HEK293 (cell line): ENCODE results near the gene ITGB1BP1.

ENCODE experiments used
- CTCF ChIA-PET: fragments of 350-600 bp; formaldehyde crosslinking; extraction: SDS; loops from one replicate; lab custom pipeline; 2021; ENCODE audit warnings: antibody characterized with exemption; lab: Yijun Ruan, JAX
- POLR2A ChIA-PET: fragments of 300-600 bp; formaldehyde crosslinking; extraction: SDS; loops from one replicate; lab custom pipeline; 2020; ENCODE audit warnings: antibody characterized with exemption, inconsistent platforms; lab: Yijun Ruan, JAX
- H3K27ac ChIP-seq: fragments of 200-500 bp; sonication (Bioruptor generic); 2 replicates; pipeline ENCODE4 v1.5.1; 2014; ENCODE audit warnings: low read depth, low read length, control low read depth, inconsistent platforms; ENCODE audit errors: extremely low read depth
- H3K36me3 ChIP-seq, 2 experiments: fragments of 200-500 bp in 1 of 2; sonication (Bioruptor generic) in 1 of 2; 1 replicate in 1 of 2; 2 replicates in 1 of 2; pipeline ENCODE4 v1.5.1; 2014 to 2017; ENCODE audit warnings: inconsistent platforms in 2 of 2, low read length in 2 of 2; ENCODE audit not compliant: control insufficient read depth in 2 of 2, insufficient read depth in 1 of 2
- H3K4me1 ChIP-seq: fragments of 200-500 bp; sonication (Bioruptor generic); 2 replicates; pipeline ENCODE4 v1.5.1; 2014; ENCODE audit warnings: mild to moderate bottlenecking, low read length, inconsistent platforms; ENCODE audit not compliant: control insufficient read depth, insufficient read depth
- H3K4me3 ChIP-seq: 2 replicates; pipeline ENCODE4 v1.5.1; 2011; ENCODE audit warnings: low read depth, mild to moderate bottlenecking, control low read depth, low read length, moderate library complexity
- H3K9me3 ChIP-seq: fragments of 200-500 bp; sonication (Bioruptor generic); 2 replicates; pipeline ENCODE4 v1.5.1; 2014; ENCODE audit warnings: low read depth, low read length, inconsistent platforms; ENCODE audit not compliant: control insufficient read depth, insufficient read depth
- BCL11A ChIP-seq: fragments of 450-650 bp; formaldehyde crosslinking; IDR thresholded peaks from 2 replicates; pipeline ENCODE4 v1.5.1; 2016; ENCODE audit warnings: low read depth, missing biosample characterization, missing genetic modification characterization
- GLI4 ChIP-seq: fragments of 450-650 bp; formaldehyde crosslinking; IDR thresholded peaks from 2 replicates; pipeline ENCODE4 v1.5.1; 2016; ENCODE audit warnings: missing biosample characterization, missing genetic modification characterization
- GLIS1 ChIP-seq: fragments of 450-650 bp; formaldehyde crosslinking; IDR thresholded peaks from 2 replicates; pipeline ENCODE4 v1.5.1; 2016; ENCODE audit warnings: missing biosample characterization, missing genetic modification characterization
- KLF1 ChIP-seq: fragments of 450-650 bp; formaldehyde crosslinking; IDR thresholded peaks from 2 replicates; pipeline ENCODE4 v1.5.1; 2016; ENCODE audit warnings: missing biosample characterization, missing genetic modification characterization
- MYNN ChIP-seq: fragments of 450-650 bp; formaldehyde crosslinking; IDR thresholded peaks from 2 replicates; pipeline ENCODE4 v1.5.1; 2016; ENCODE audit warnings: missing biosample characterization, missing genetic modification characterization, borderline replicate concordance
- WT1 ChIP-seq: fragments of 450-650 bp; formaldehyde crosslinking; IDR thresholded peaks from 2 replicates; pipeline ENCODE4 v1.5.1; 2016; ENCODE audit warnings: missing biosample characterization, missing genetic modification characterization
- YY1 ChIP-seq: fragments of 450-650 bp; formaldehyde crosslinking; IDR thresholded peaks from 2 replicates; pipeline ENCODE4 v1.5.1; 2018; ENCODE audit warnings: missing biosample characterization, missing genetic modification characterization
- ZBTB21 ChIP-seq: fragments of 450-650 bp; formaldehyde crosslinking; IDR thresholded peaks from 2 replicates; pipeline ENCODE4 v1.5.1; 2017; ENCODE audit warnings: missing biosample characterization, missing genetic modification characterization
- ZBTB7A ChIP-seq: fragments of 450-650 bp; formaldehyde crosslinking; IDR thresholded peaks from 2 replicates; pipeline ENCODE4 v1.5.1; 2016; ENCODE audit warnings: low read depth, missing biosample characterization, missing genetic modification characterization
- ZNF140 ChIP-seq: fragments of 450-650 bp; formaldehyde crosslinking; IDR thresholded peaks from 2 replicates; pipeline ENCODE4 v1.5.1; 2016; ENCODE audit warnings: missing biosample characterization, missing genetic modification characterization
- ZNF16 ChIP-seq: fragments of 450-650 bp; formaldehyde crosslinking; IDR thresholded peaks from 2 replicates; pipeline ENCODE4 v1.5.1; 2016; ENCODE audit warnings: low read depth, missing biosample characterization, missing genetic modification characterization
- ZNF169 ChIP-seq: fragments of 450-650 bp; formaldehyde crosslinking; IDR thresholded peaks from 2 replicates; pipeline ENCODE4 v1.5.1; 2016; ENCODE audit warnings: missing biosample characterization, missing genetic modification characterization
- ZNF175 ChIP-seq: fragments of 450-650 bp; formaldehyde crosslinking; IDR thresholded peaks from 2 replicates; pipeline ENCODE4 v1.5.1; 2016; ENCODE audit warnings: missing biosample characterization, missing genetic modification characterization
- ZNF2 ChIP-seq: fragments of 450-650 bp; formaldehyde crosslinking; IDR thresholded peaks from 2 replicates; pipeline ENCODE4 v1.5.1; 2016; ENCODE audit warnings: missing biosample characterization, missing genetic modification characterization
- ZNF274 ChIP-seq, 2 experiments: fragments of 200-500 bp in 1 of 2; fragments of 450-650 bp in 1 of 2; sonication (Bioruptor generic) in 1 of 2; formaldehyde crosslinking in 1 of 2; IDR thresholded peaks; 2 replicates each; pipeline versions ENCODE4 v1.5.1 to v1.6.1; 2014 to 2016; ENCODE audit warnings: borderline replicate concordance in 1 of 2, inconsistent platforms in 1 of 2, low read length in 1 of 2, missing biosample characterization in 1 of 2, missing genetic modification characterization in 1 of 2
- ZNF341 ChIP-seq: fragments of 450-650 bp; formaldehyde crosslinking; IDR thresholded peaks from 2 replicates; pipeline ENCODE4; 2016; ENCODE audit warnings: low read depth, missing biosample characterization, missing genetic modification characterization
- ZNF391 ChIP-seq: fragments of 450-650 bp; formaldehyde crosslinking; IDR thresholded peaks from 2 replicates; pipeline ENCODE4 v1.5.1; 2016; ENCODE audit warnings: low read depth, missing biosample characterization, missing genetic modification characterization, borderline replicate concordance
- ZNF423 ChIP-seq: fragments of 450-650 bp; formaldehyde crosslinking; IDR thresholded peaks from 2 replicates; pipeline ENCODE4 v1.5.1; 2016; ENCODE audit warnings: missing biosample characterization, missing genetic modification characterization
- ZNF521 ChIP-seq: fragments of 450-650 bp; formaldehyde crosslinking; IDR thresholded peaks from 2 replicates; pipeline ENCODE4 v1.5.1; 2017; ENCODE audit warnings: missing biosample characterization, mild to moderate bottlenecking, missing genetic modification characterization
- ZNF544 ChIP-seq: fragments of 450-650 bp; formaldehyde crosslinking; IDR thresholded peaks from 2 replicates; pipeline ENCODE4 v1.5.0; 2017; ENCODE audit warnings: missing biosample characterization, missing genetic modification characterization
- ZNF664 ChIP-seq: fragments of 450-650 bp; formaldehyde crosslinking; IDR thresholded peaks from 2 replicates; pipeline ENCODE4 v1.5.1; 2016; ENCODE audit warnings: missing biosample characterization, missing genetic modification characterization
- ZNF670 ChIP-seq: fragments of 450-650 bp; formaldehyde crosslinking; IDR thresholded peaks from 2 replicates; pipeline ENCODE4 v1.5.1; 2016; ENCODE audit warnings: missing biosample characterization, missing genetic modification characterization, low read depth
- ZNF677 ChIP-seq: fragments of 450-650 bp; IDR thresholded peaks from 2 replicates; pipeline ENCODE4 v1.5.0; 2018; ENCODE audit warnings: missing biosample characterization, mild to moderate bottlenecking, missing genetic modification characterization, moderate library complexity
- ZNF707 ChIP-seq: fragments of 450-650 bp; formaldehyde crosslinking; IDR thresholded peaks from 2 replicates; pipeline ENCODE4 v1.5.1; 2016; ENCODE audit warnings: missing biosample characterization, missing genetic modification characterization
- ZNF776 ChIP-seq: fragments of 450-650 bp; formaldehyde crosslinking; IDR thresholded peaks from 2 replicates; pipeline ENCODE4 v1.5.0; 2017; ENCODE audit warnings: missing biosample characterization, missing genetic modification characterization, borderline replicate concordance
- ZNF792 ChIP-seq: fragments of 450-650 bp; formaldehyde crosslinking; IDR thresholded peaks from 2 replicates; pipeline ENCODE4 v1.5.1; 2016; ENCODE audit warnings: missing biosample characterization, missing genetic modification characterization
- ZNF843 ChIP-seq: fragments of 450-650 bp; formaldehyde crosslinking; IDR thresholded peaks from 2 replicates; pipeline ENCODE4 v1.5.1; 2016; ENCODE audit warnings: missing biosample characterization, missing genetic modification characterization
- ZSCAN23 ChIP-seq: fragments of 450-650 bp; formaldehyde crosslinking; IDR thresholded peaks from 2 replicates; pipeline ENCODE4 v1.5.1; 2016; ENCODE audit warnings: missing biosample characterization, missing genetic modification characterization
- TF ChIP-seq, protein P1 (sequence below): fragments of 450-650 bp; formaldehyde crosslinking; IDR thresholded peaks from 2 replicates; pipeline ENCODE4 v1.5.1; 2016; ENCODE audit warnings: missing biosample characterization, missing genetic modification characterization

Gene ITGB1BP1

DNA sequence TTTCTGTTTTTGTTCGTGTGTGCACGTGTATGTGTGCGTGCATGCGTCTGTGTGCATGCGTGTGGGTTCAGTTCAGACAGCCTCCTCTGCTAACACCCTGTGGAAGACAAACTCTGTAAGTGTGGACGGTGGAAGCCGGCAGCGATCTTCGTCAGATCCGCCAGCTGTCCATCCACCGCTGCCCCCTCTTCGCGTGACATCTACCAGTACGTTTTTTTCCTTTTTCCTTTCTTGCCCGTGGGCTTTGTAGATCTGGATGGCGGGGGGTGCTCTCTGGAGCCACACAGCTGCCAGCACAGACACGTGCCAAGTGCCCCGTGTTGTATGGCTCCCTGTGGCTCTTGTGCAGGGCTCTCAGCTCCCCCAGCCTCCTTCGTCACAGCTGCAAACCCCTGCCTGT, 32.3 kb downstream of the ITGB1BP1 start:
- H3K9me3 ChIP-seq, result no peaks in the 10 kb centered on the region
- ChIA-PET POLR2A (no interaction called here), CTCF (no interaction called here)
- H3K4me1 ChIP-seq, result no peaks in the 10 kb centered on the region
- H3K27ac ChIP-seq, result no peak overlapping the region
- H3K4me3 ChIP-seq, result no peak overlapping the region
- peaks cover 0 to 44% of the 10 kb centered on the region in 2 experiments; a peak in 1 of 3 replicates for H3K36me3 ChIP-seq
- TF ChIP-seq ZNF776 (tag by site-specific recombination) (no peak), ZNF274 (IDR thresholded peaks at IDR 0.05; ENCODE audit: low read length) (no peak), ZNF274 (tag by site-specific recombination; IDR thresholded peaks at IDR 0.05; ENCODE audit: borderline replicate concordance) (no peak), ZNF677 (tag by site-specific recombination) (no peak), ZNF2 (tag by site-specific recombination) (no peak), ZNF521 (tag by site-specific recombination) (no peak), ZNF792 (no peak), GLIS1 (tag by site-specific recombination) (no peak), GLI4 (tag by site-specific recombination) (no peak), WT1 (no peak), ZSCAN23 (tag by site-specific recombination) (no peak), ZNF140 (tag by site-specific recombination) (no peak), ZNF341 (tag by site-specific recombination) (no peak), ZNF670 (tag by site-specific recombination) (no peak), ZNF843 (tag by site-specific recombination) (no peak), ZNF707 (tag by site-specific recombination) (no peak), ZNF544 (no peak), ZNF391 (tag by site-specific recombination) (no peak), KLF1 (tag by site-specific recombination) (no peak), ZNF169 (no peak)
- TF ChIP-seq, protein P1, sequence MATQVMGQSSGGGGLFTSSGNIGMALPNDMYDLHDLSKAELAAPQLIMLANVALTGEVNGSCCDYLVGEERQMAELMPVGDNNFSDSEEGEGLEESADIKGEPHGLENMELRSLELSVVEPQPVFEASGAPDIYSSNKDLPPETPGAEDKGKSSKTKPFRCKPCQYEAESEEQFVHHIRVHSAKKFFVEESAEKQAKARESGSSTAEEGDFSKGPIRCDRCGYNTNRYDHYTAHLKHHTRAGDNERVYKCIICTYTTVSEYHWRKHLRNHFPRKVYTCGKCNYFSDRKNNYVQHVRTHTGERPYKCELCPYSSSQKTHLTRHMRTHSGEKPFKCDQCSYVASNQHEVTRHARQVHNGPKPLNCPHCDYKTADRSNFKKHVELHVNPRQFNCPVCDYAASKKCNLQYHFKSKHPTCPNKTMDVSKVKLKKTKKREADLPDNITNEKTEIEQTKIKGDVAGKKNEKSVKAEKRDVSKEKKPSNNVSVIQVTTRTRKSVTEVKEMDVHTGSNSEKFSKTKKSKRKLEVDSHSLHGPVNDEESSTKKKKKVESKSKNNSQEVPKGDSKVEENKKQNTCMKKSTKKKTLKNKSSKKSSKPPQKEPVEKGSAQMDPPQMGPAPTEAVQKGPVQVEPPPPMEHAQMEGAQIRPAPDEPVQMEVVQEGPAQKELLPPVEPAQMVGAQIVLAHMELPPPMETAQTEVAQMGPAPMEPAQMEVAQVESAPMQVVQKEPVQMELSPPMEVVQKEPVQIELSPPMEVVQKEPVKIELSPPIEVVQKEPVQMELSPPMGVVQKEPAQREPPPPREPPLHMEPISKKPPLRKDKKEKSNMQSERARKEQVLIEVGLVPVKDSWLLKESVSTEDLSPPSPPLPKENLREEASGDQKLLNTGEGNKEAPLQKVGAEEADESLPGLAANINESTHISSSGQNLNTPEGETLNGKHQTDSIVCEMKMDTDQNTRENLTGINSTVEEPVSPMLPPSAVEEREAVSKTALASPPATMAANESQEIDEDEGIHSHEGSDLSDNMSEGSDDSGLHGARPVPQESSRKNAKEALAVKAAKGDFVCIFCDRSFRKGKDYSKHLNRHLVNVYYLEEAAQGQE (tag by site-specific recombination), result no peak
- TF ChIP-seq, all 188 proteins: peak for 0

DNA sequence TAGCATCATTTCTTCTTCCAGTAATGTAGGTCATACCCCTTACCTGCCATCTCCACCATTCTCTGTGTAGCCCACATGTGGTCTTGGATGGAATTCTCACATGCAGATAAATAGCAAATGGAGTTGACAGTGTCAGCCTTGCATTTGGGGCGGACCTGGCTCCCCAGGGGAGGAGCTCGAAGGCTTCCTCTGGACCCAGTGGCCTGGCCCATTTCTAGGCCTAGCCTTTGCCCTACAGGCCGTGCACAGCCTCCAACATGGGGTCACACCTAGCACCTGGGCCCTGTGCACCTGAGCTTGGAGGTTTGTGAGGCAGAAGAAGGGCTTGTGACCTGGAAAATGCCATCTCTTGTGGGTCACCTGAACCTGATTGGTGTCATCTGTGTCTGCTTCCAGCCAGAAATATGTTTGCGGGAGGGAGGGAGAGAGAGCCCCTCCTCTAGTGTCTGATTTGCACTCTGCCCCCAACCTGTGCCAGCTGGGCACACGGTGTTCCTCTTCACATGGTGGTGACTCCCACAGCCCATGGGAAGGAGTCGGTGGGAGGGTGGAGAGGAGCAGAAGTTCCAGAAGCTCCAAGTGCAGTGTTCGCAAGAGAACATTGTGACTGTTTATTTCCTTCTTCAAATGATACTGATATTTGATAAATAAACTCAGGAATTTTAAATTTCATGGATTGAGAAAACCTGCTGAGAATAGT, 33.0 kb downstream of the ITGB1BP1 start:
- CTCF ChIA-PET, result no interaction called here
- Histone ChIP-seq H3K4me3 (no peak overlapping the region), H3K4me1 (no peaks in the 10 kb centered on the region), H3K27ac (no peak overlapping the region), H3K9me3 (no peaks in the 10 kb centered on the region), H3K36me3 (peaks cover 0 to 51% of the 10 kb centered on the region in 2 experiments; a peak in 1 of 3 replicates)
- TF ChIP-seq YY1 (no peak), MYNN (tag by site-specific recombination) (no peak), ZBTB7A (tag by site-specific recombination) (no peak), ZNF776 (tag by site-specific recombination) (no peak), ZBTB21 (tag by site-specific recombination) (no peak), ZNF175 (tag by site-specific recombination) (no peak), ZNF664 (tag by site-specific recombination) (no peak), BCL11A (no peak), ZNF423 (tag by site-specific recombination) (no peak), ZNF16 (tag by site-specific recombination) (no peak)
- POLR2A ChIA-PET, result no interaction called here
